ENCODE measurements around the gene DDX60.

The DDX60 gene

GRCh38 chr4:168269896-168270295 lies 48.7 kb downstream of the DDX60 start:
- TF ChIP-seq CTCF (IDR thresholded peaks at IDR 0.05; ENCODE audit: low read depth, low read length), result no peak
- H3K4me3 ChIP-seq (ENCODE audit: low read depth, low read length), result no peak overlapping the region

- no peak for TF ChIP-seq CTCF (IDR thresholded peaks at IDR 0.05; ENCODE audit: low read depth, low read length)
- H3K4me3 ChIP-seq (ENCODE audit: low read depth, low read length), result no peak overlapping the region
Measured at GRCh38 chr4:168265327-168265726, 53.2 kb downstream of the DDX60 start.

- no peak for TF ChIP-seq CTCF (IDR thresholded peaks at IDR 0.05; ENCODE audit: low read depth, low read length)
- no peak overlapping the region for H3K4me3 ChIP-seq (ENCODE audit: low read depth, low read length)
Measured at GRCh38 chr4:168264903-168265302, 53.6 kb downstream of the DDX60 start.

- no peak overlapping the region for H3K4me3 ChIP-seq (ENCODE audit: low read depth, low read length)
- TF ChIP-seq CTCF (IDR thresholded peaks at IDR 0.05; ENCODE audit: low read depth, low read length), result no peak
Measured at GRCh38 chr4:168263039-168263438, 55.5 kb downstream of the DDX60 start.

GRCh38 chr4:168259096-168259495 lies 59.5 kb downstream of the DDX60 start:
- no peak overlapping the region for H3K4me3 ChIP-seq (ENCODE audit: low read depth, low read length)
- TF ChIP-seq CTCF (IDR thresholded peaks at IDR 0.05; ENCODE audit: low read depth, low read length), result no peak

- TF ChIP-seq CTCF (IDR thresholded peaks at IDR 0.05; ENCODE audit: low read depth, low read length), result no peak
Measured at GRCh38 chr4:168257768-168258167, 60.8 kb downstream of the DDX60 start.

GRCh38 chr4:168248176-168248710 lies 70.3 kb downstream of the DDX60 start:
- no peak for TF ChIP-seq CTCF (IDR thresholded peaks at IDR 0.05; ENCODE audit: low read depth, low read length)
- H3K4me3 ChIP-seq (ENCODE audit: low read depth, low read length), result no peak overlapping the region

More at GRCh38 chr4:168257768-168258167, 60.8 kb downstream of the DDX60 start:
- H3K4me3 ChIP-seq (ENCODE audit: low read depth, low read length), result no peak overlapping the region
